Right lobe of liver (tissue), 4 donors: Measurements from ENCODE around the gene PLA2G2C.

ENCODE experiments used
- POLR2A ChIP-seq: fragments of 450-650 bp; IDR thresholded peaks from one replicate; pipeline ENCODE4 v1.6.1; 2017; ENCODE audit warnings: antibody characterized with exemption, mild to moderate bottlenecking
- TF ChIP-seq, protein P1 (sequence below), 4 donors: fragments of 200-600 bp in 3 of 4; fragments of 450-650 bp in 1 of 4; IDR thresholded peaks; one replicate each; pipeline versions ENCODE4 v1.5.1 to v1.8.0; 2016 to 2022; ENCODE audit warnings: antibody characterized with exemption in 4 of 4, mild to moderate bottlenecking in 2 of 4
- donor health status: DM: no; HTN: no; CAD: no.
- donor health status: DM: no; HTN: no; CAD: no.
- donor health status: DM: no; HTN: yes; CAD: no.

DNA sequence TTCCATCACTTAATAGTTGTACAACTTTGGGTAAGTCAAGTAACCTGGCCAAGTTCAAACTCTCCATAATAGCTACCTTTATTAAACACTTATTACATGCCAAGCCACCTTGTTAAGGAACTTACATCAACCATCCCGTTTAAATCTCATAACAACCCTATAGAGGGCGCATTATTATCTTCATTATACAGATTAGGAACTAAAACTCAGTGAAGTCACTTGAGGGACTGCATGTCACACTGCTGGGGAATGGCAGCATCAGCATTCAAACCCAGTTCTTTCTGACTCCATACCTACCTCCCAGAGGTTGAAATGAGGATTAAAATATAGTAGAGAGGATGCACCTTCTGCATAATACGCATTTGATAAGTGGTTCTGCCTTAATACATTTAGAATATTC lies 47.1 kb upstream of the PLA2G2C start:
- TF ChIP-seq, protein P1, sequence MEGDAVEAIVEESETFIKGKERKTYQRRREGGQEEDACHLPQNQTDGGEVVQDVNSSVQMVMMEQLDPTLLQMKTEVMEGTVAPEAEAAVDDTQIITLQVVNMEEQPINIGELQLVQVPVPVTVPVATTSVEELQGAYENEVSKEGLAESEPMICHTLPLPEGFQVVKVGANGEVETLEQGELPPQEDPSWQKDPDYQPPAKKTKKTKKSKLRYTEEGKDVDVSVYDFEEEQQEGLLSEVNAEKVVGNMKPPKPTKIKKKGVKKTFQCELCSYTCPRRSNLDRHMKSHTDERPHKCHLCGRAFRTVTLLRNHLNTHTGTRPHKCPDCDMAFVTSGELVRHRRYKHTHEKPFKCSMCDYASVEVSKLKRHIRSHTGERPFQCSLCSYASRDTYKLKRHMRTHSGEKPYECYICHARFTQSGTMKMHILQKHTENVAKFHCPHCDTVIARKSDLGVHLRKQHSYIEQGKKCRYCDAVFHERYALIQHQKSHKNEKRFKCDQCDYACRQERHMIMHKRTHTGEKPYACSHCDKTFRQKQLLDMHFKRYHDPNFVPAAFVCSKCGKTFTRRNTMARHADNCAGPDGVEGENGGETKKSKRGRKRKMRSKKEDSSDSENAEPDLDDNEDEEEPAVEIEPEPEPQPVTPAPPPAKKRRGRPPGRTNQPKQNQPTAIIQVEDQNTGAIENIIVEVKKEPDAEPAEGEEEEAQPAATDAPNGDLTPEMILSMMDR (IDR thresholded peaks at IDR 0.05), result peak; percentile 29 to 34 (median 30)
- TF ChIP-seq POLR2A, result no peak
